HG03469 (cell line): Measurements from ENCODE around the gene DLGAP4.

Experiments
- ATAC-seq: cut with Tn5 transposase; IDR thresholded peaks from one replicate; pipeline ENCODE4 v1.9.1; 2021; ENCODE audit warnings: mild to moderate bottlenecking, moderate library complexity, moderate number of reproducible peaks; ENCODE audit not compliant: unreplicated experiment

The DLGAP4 gene

DNA sequence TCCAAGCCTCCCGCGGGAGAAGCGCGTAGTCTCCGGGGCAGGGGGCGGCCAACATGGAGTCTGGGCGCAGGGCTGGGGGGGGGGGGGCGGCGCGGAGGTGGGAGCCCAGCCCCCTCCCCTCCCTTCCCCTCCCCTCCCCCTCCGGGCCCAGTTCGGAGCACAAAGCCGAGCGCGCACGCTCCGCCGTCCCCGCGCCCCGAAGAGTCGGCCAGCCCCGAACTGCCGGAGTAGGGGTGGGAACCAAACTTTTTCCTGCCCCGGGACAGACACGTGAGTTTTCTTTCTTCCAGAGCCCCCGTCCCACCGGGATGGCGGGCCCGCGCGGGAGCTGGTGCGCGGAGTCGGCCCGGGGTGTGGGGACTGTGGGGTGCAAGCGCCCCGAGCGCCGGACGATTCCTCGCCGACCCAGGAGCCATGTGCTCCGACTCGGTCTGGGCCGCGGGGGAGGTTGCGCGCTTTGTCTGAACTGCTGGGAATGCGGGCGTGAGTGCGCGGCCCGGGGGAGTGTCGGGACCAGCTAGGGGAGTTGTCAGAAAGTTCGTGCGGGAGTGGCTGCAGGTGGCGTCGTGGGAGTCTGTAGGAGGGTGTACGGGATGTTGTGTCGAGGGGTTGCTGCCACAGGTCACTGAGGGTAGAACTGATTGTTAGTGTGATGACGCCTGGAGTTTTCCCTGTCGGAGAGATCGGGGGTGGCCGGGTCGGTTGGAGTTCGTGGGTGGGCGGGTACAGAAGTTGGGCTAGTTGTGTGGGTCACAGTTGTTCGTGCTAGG is 268.4 kb downstream of the DLGAP4 start:
- no peak for ATAC-seq

- no peak for ATAC-seq
Observed at GRCh38 chr20:36576081-36576445, 269.9 kb downstream of the DLGAP4 start.
